AG08395 (cell line): ENCODE data around the gene MBD6.
"Not testable (repeated sequence)": the region's sequence is repeated elsewhere in the genome, so short reads cannot be mapped to it uniquely, and the experiment has no call there.

Experiments used
- DNase-seq: peaks from one replicate; pipeline ENCODE4 v3.0.0; 2012; ENCODE audit warnings: mixed read lengths, low spot score

The MBD6 gene

DNA sequence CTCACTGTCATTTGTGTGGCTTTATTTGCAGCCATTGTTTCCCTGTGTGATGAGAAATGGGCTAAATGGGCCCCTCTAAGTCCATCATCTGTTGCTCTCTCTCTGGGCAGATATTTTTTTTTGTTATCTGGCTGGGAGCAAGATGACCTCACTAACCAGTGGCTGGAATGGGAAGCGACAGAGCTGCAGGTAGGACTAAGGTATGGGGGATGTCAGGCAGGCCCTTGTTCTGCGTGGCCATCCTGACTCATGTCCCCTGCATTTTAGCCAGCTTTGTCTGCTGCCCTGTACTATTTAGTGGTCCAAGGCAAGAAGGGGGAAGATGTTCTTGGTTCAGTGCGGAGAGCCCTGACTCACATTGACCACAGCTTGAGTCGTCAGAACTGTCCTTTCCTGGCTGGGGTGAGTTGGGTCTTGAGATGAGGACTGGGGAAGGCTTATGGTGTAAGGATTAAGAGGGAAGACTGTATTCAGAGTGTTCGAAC, 33.4 kb upstream of the MBD6 start:
- no peak for DNase-seq

GRCh38 chr12:57490126-57490525, 32.5 kb upstream of the MBD6 start:
- DNase-seq = no peak

DNA sequence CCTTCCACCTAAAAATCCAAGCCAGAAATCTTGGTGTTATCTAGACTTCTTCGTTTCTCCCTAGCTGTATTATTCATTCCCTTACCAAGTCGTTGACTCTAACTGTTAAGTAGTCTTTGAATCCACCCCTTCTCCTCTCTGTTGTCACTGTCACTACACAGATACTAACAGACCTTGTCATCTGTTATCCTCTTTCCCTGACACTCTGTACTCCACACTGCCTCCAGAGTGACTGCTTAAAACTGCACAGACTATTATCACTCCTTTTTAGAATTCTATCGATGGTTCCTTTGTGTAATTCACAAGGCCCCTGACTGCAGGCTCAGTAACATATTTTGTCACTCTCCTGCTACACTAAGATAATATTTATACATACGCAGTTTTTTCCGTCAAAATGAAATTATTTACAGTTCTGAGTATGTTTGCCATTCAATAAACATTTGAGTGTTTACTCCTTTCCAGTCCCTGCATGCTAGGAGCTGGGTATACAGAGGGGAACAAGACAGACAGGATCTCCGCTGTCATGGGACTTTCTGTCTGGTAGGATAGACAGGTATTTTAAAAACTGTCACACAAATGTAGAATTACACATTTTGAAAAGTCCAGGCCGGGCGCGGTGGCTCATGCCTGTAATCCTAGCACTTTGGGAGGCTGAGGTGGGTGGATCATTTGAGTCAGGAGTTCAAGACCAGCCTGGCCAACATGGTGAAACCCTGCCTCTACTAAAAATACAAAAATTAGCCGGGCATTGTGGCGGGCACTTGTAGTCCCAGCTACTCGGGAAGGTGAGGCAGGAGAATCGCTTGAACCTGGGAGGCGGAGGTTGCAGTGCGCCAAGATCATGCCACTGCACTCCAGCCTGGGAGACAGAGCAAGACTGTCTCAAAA, 31.0 kb upstream of the MBD6 start:
- no peak for DNase-seq

GRCh38 chr12:57495051-57495701, 27.4 kb upstream of the MBD6 start:
- not testable (repeated sequence) for DNase-seq

- DNase-seq = no peak
Measured at GRCh38 chr12:57496822-57497221, 25.8 kb upstream of the MBD6 start.

DNA sequence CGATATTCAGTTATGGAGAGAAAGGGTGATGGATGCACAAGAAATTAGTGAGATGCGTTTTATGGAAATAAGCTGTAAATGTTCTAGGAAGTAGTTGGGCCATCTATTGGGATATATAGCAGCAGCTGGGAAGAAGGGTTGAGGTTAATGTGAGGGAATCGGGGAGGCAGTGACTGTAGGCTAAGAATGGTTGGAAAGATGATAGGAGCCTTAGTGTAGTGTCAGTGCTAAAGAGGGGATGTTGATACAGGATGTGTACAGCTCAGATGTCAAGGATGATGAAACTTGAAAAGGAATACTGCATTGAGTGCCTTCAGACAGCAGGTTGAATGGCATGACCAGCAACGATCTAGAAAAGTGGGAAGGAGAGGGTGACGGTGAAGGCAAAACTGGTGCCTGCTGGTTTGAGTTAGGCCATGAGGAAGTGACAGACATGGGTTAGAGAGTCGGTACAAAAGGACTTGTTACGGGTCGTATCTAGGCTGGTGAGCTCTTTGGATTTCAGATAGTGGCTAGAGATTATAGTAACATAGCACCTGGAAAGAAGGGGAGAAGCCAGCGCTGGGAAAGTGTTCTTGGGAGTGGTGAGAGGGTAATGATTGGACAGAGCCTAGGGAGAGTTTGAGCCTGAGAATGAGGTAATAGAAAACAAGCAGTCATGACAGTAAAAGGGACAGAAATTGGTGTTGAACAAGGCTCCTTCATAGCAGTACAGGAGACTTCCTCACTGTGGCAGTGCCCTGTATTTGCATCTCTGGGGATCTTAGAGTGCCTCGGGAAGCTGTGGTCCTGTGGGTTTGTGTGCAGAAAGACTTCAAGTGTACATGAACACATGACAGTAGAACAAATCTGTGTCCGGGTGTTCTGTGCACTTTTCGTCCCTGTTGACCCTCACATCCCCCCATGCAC, 25.1 kb upstream of the MBD6 start:
- DNase-seq = no peak

- DNase-seq = no peak
Measured at GRCh38 chr12:57498132-57498502, 24.5 kb upstream of the MBD6 start.

GRCh38 chr12:57498571-57498970, 24.1 kb upstream of the MBD6 start:
- no peak for DNase-seq

DNA sequence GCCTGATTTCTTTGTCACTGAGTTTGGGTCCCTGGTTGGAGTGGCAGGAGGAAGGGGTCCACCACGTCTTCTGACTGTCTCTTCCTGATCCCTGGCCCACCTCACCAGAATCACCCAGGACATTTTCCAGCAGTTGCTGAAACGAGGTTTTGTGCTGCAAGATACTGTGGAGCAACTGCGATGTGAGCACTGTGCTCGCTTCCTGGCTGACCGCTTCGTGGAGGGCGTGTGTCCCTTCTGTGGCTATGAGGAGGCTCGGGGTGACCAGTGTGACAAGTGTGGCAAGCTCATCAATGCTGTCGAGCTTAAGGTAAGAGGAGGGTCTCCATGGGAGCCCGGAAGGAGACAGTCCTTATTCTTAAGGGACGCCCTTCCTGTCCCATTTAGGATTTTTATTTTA, 22.4 kb upstream of the MBD6 start:
- DNase-seq = no peak

GRCh38 chr12:57502311-57502969, 20.2 kb upstream of the MBD6 start:
- DNase-seq = not testable (repeated sequence)

- not testable (repeated sequence) for DNase-seq
Measured at GRCh38 chr12:57506541-57506940, 16.1 kb upstream of the MBD6 start.

DNA sequence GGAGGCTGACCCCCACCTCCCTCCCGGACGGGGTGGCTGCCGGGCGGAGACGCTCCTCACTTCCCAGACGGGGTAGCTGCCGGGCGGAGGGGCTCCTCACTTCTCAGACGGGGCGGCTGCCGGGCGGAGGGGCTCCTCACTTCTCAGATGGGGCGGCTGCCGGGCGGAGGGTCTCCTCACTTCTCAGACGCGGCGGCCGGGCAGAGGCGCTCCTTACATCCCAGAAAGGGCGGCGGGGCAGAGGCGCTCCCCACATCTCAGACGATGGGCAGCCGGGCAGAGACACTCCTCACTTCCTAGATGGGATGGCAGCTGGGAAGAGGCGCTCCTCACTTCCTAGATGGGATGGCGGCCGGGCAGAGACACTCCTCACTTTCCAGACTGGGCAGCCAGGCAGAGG, 14.8 kb upstream of the MBD6 start:
- DNase-seq = not testable (repeated sequence)

- DNase-seq = no peak
Measured at GRCh38 chr12:57511161-57511560, 11.5 kb upstream of the MBD6 start.

DNA sequence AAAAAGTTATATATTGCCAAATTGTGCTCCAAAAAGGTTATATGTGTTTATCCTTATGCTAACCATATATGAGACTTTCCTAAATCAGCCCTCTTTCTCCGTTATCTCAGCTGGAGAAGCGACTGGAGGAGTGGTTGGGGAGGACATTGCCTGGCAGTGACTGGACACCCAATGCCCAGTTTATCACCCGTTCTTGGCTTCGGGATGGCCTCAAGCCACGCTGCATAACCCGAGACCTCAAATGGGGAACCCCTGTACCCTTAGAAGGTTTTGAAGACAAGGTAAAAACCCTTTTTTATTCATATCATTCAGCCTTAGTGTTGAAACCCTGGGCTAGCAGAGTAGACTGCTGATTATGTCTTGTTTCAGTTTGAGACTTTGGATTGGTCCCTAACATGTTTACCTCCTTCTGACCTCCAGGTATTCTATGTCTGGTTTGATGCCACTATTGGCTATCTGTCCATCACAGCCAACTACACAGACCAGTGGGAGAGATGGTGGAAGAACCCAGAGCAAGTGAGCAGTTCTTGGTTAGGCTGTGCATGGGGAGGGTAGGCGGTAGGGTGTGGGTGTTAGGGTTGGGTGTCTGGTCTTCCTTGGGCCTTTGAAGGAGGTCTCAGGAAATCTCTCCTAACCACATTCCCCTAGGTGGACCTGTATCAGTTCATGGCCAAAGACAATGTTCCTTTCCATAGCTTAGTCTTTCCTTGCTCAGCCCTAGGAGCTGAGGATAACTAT, 10.9 kb upstream of the MBD6 start:
- DNase-seq = no peak

DNA sequence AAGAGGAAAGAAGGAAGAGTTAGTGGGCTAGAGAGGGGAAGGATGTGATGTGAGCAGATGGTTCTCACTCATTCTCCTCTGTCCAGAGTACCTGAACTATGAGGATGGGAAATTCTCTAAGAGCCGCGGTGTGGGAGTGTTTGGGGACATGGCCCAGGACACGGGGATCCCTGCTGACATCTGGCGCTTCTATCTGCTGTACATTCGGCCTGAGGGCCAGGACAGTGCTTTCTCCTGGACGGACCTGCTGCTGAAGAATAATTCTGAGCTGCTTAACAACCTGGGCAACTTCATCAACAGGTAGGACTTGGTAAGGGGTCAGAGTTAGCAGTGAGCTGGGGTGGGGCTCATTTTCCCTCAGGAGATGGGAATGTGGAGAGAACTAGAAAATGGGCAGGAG, 10.0 kb upstream of the MBD6 start:
- DNase-seq = no peak

GRCh38 chr12:57513266-57513665, 9.4 kb upstream of the MBD6 start:
- DNase-seq = no peak

GRCh38 chr12:57513677-57514076, 8.9 kb upstream of the MBD6 start:
- not testable (repeated sequence) for DNase-seq

- not testable (repeated sequence) for DNase-seq
Measured at GRCh38 chr12:57514246-57514645, 8.4 kb upstream of the MBD6 start.

DNA sequence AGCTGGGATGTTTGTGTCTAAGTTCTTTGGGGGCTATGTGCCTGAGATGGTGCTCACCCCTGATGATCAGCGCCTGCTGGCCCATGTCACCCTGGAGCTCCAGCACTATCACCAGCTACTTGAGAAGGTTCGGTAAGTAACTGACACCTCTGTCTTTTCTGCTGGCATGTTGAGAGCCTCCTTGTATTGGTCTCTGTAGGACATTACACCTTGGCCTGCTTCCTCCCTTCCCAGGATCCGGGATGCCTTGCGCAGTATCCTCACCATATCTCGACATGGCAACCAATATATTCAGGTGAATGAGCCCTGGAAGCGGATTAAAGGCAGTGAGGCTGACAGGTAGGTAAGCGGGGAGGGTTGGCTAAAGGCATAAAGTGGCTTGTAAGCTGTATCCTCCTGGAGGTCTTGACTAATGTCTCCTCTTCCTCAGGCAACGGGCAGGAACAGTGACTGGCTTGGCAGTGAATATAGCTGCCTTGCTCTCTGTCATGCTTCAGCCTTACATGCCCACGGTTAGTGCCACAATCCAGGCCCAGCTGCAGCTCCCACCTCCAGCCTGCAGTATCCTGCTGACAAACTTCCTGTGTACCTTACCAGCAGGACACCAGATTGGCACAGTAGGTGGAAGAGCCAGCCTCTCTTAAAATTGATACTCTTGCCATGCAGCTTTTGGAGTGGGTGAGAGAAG, 7.8 kb upstream of the MBD6 start:
- DNase-seq = no peak

GRCh38 chr12:57515408-57515933, 7.2 kb upstream of the MBD6 start:
- DNase-seq = no peak
